Measurements from ENCODE around the gene CMSS1.

DNA sequence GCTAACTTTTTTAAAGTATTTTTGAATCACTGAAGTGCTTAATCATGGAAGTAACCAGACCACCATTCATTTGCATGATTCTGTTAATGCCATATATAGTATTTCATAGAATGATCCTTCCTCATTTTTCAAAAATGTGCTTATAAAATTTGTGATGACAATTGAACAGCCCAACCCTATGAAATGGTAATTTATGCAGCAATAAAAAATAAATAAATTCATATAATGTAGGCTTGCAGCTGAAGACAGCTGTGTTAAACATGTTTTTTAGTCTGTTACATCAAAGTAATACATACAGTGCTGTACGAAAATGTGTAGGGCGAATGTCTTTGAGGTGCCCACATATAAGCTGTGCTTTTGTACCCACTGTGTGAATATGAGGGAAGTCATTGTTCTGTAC is 165.0 kb downstream of the CMSS1 start:
- TF ChIP-seq, protein P1, sequence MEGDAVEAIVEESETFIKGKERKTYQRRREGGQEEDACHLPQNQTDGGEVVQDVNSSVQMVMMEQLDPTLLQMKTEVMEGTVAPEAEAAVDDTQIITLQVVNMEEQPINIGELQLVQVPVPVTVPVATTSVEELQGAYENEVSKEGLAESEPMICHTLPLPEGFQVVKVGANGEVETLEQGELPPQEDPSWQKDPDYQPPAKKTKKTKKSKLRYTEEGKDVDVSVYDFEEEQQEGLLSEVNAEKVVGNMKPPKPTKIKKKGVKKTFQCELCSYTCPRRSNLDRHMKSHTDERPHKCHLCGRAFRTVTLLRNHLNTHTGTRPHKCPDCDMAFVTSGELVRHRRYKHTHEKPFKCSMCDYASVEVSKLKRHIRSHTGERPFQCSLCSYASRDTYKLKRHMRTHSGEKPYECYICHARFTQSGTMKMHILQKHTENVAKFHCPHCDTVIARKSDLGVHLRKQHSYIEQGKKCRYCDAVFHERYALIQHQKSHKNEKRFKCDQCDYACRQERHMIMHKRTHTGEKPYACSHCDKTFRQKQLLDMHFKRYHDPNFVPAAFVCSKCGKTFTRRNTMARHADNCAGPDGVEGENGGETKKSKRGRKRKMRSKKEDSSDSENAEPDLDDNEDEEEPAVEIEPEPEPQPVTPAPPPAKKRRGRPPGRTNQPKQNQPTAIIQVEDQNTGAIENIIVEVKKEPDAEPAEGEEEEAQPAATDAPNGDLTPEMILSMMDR (IDR thresholded peaks at IDR 0.05): no peak
- no peak for TF ChIP-seq POLR2A (IDR thresholded peaks at IDR 0.05)

Data from uterus (tissue), 2 donors.